T-helper 17 cell (primary cell): ENCODE measurements around the gene TMEM132D. TPM values are rescaled to one million over a fixed set of nuclear protein-coding genes. Genes with fewer than 3 reads are reported as not detected.

Experiments
- ATAC-seq: fragments of 150-1000 bp; cut with Tn5 transposase; 2 replicates; pipeline ENCODE4 v1.10.0; 2021; ENCODE audit warnings: mild to moderate bottlenecking, moderate library complexity
- DNase-seq, 3 donors: peaks; one replicate each; pipeline versions ENCODE4 v3.0.0 to v3.0.0-alpha.2; 2020 to 2021
- H3K9me3 ChIP-seq: one replicate; pipeline ENCODE4 v1.7.0; 2013; ENCODE audit warnings: low read length, mild to moderate bottlenecking; ENCODE audit not compliant: control insufficient read depth, poor library complexity, severe bottlenecking
- H3K27ac Mint-ChIP-seq: one replicate; pipeline ENCODE4 v1.8.0; 2022; ENCODE audit warnings: mild to moderate bottlenecking, moderate library complexity, mixed read lengths
- H3K27me3 Mint-ChIP-seq: one replicate; pipeline ENCODE4 v1.8.0; 2022; ENCODE audit warnings: mixed read lengths
- H3K36me3 Mint-ChIP-seq: one replicate; pipeline ENCODE4 v1.8.0; 2022; ENCODE audit warnings: low read depth, mixed read lengths
- H3K4me1 Mint-ChIP-seq: one replicate; pipeline ENCODE4 v1.8.0; 2022; ENCODE audit warnings: mild to moderate bottlenecking, mixed read lengths
- H3K4me3 Mint-ChIP-seq: one replicate; pipeline ENCODE4 v1.8.0; 2022; ENCODE audit warnings: mild to moderate bottlenecking, moderate library complexity, mixed read lengths
- total RNA-seq, 4 donors: library from RNA in 2 of 4; stranded (reverse) in 2 of 4; gene quantifications; one replicate each; pipeline ENCODE4 v1.2.3 and lab custom pipeline; 2022 to 2026

The TMEM132D gene
- total RNA-seq, 2 donors from 2014 or later, result not detected

- no peaks in the 10 kb centered on the region for H3K27me3 Mint-ChIP-seq
- H3K4me1 Mint-ChIP-seq, result no peaks in the 10 kb centered on the region
- H3K4me3 Mint-ChIP-seq, result no peak overlapping the region
- DNase-seq (no peak), ATAC-seq (no peak)
- H3K27ac Mint-ChIP-seq, result no peak overlapping the region
- no peaks in the 10 kb centered on the region for H3K9me3 ChIP-seq
- H3K36me3 Mint-ChIP-seq, result no peaks in the 10 kb centered on the region
Observed at GRCh38 chr12:129483111-129483893, 420.5 kb downstream of the TMEM132D start.

- no peaks in the 10 kb centered on the region for H3K27me3 Mint-ChIP-seq
- no peak overlapping the region for H3K4me3 Mint-ChIP-seq
- no peaks in the 10 kb centered on the region for H3K36me3 Mint-ChIP-seq
- H3K27ac Mint-ChIP-seq, result no peak overlapping the region
- H3K4me1 Mint-ChIP-seq, result no peaks in the 10 kb centered on the region
- H3K9me3 ChIP-seq, result no peaks in the 10 kb centered on the region
- DNase-seq (no peak), ATAC-seq (no peak)
Observed at GRCh38 chr12:129481921-129482320, 421.9 kb downstream of the TMEM132D start.

- H3K4me3 Mint-ChIP-seq, result no peak overlapping the region
- no peaks in the 10 kb centered on the region for H3K9me3 ChIP-seq
- no peaks in the 10 kb centered on the region for H3K4me1 Mint-ChIP-seq
- no peaks in the 10 kb centered on the region for H3K36me3 Mint-ChIP-seq
- H3K27ac Mint-ChIP-seq, result no peak overlapping the region
- ATAC-seq, result no peak
- no peaks in the 10 kb centered on the region for H3K27me3 Mint-ChIP-seq
- DNase-seq, result no peak
Observed at GRCh38 chr12:129470196-129470595, 433.6 kb downstream of the TMEM132D start.

- Mint-ChIP-seq H3K27ac (no peak overlapping the region), H3K4me1 (no peaks in the 10 kb centered on the region)
- ATAC-seq, result no peak
Observed at GRCh38 chr12:129467726-129468125, 436.1 kb downstream of the TMEM132D start.

GRCh38 chr12:129467289-129467688 lies 436.5 kb downstream of the TMEM132D start:
- Mint-ChIP-seq H3K4me3 (no peak overlapping the region), H3K4me1 (no peaks in the 10 kb centered on the region), H3K27ac (no peak overlapping the region), H3K36me3 (no peaks in the 10 kb centered on the region), H3K27me3 (no peaks in the 10 kb centered on the region)
- DNase-seq, result no peak
- H3K9me3 ChIP-seq, result no peaks in the 10 kb centered on the region
- ATAC-seq, result no peak

More at GRCh38 chr12:129467726-129468125, 436.1 kb downstream of the TMEM132D start:
- Mint-ChIP-seq H3K4me3 (no peak overlapping the region), H3K36me3 (no peaks in the 10 kb centered on the region), H3K27me3 (no peaks in the 10 kb centered on the region)
- DNase-seq, result no peak
- H3K9me3 ChIP-seq, result no peaks in the 10 kb centered on the region

- no peak overlapping the region for H3K27ac Mint-ChIP-seq
Observed at GRCh38 chr12:129466499-129466898, 437.3 kb downstream of the TMEM132D start.

GRCh38 chr12:129459886-129460285 lies 443.9 kb downstream of the TMEM132D start:
- no peak for ATAC-seq
- H3K4me3 Mint-ChIP-seq, result no peak overlapping the region
- no peak for DNase-seq
- H3K27ac Mint-ChIP-seq, result no peak overlapping the region
- H3K27me3 Mint-ChIP-seq, result no peaks in the 10 kb centered on the region
- no peaks in the 10 kb centered on the region for H3K36me3 Mint-ChIP-seq
- peaks cover 3% of the 10 kb centered on the region for H3K9me3 ChIP-seq
- H3K4me1 Mint-ChIP-seq, result no peaks in the 10 kb centered on the region

More at GRCh38 chr12:129466499-129466898, 437.3 kb downstream of the TMEM132D start:
- DNase-seq (no peak), ATAC-seq (no peak)
- no peaks in the 10 kb centered on the region for H3K9me3 ChIP-seq
- no peaks in the 10 kb centered on the region for H3K27me3 Mint-ChIP-seq
- H3K4me3 Mint-ChIP-seq, result no peak overlapping the region
- H3K4me1 Mint-ChIP-seq, result no peaks in the 10 kb centered on the region
- H3K36me3 Mint-ChIP-seq, result no peaks in the 10 kb centered on the region

- Mint-ChIP-seq H3K36me3 (no peaks in the 10 kb centered on the region), H3K4me1 (no peaks in the 10 kb centered on the region), H3K27me3 (no peaks in the 10 kb centered on the region), H3K27ac (no peak overlapping the region), H3K4me3 (no peak overlapping the region)
- no peaks in the 10 kb centered on the region for H3K9me3 ChIP-seq
- ATAC-seq, result no peak
- DNase-seq, result no peak
Observed at GRCh38 chr12:129446696-129447095, 457.1 kb downstream of the TMEM132D start.

- no peak for DNase-seq
- H3K27me3 Mint-ChIP-seq, result no peaks in the 10 kb centered on the region
- H3K36me3 Mint-ChIP-seq, result no peaks in the 10 kb centered on the region
- no peaks in the 10 kb centered on the region for H3K9me3 ChIP-seq
- ATAC-seq, result no peak
- no peak overlapping the region for H3K27ac Mint-ChIP-seq
- no peaks in the 10 kb centered on the region for H3K4me1 Mint-ChIP-seq
- no peak overlapping the region for H3K4me3 Mint-ChIP-seq
Observed at GRCh38 chr12:129440278-129440677, 463.5 kb downstream of the TMEM132D start.

GRCh38 chr12:129434790-129435189 lies 469.0 kb downstream of the TMEM132D start:
- no peaks in the 10 kb centered on the region for H3K9me3 ChIP-seq
- DNase-seq (no peak), ATAC-seq (no peak)
- H3K27ac Mint-ChIP-seq, result no peak overlapping the region
- no peaks in the 10 kb centered on the region for H3K27me3 Mint-ChIP-seq
- no peaks in the 10 kb centered on the region for H3K36me3 Mint-ChIP-seq
- no peak overlapping the region for H3K4me3 Mint-ChIP-seq
- H3K4me1 Mint-ChIP-seq, result no peaks in the 10 kb centered on the region

GRCh38 chr12:129428240-129428936 lies 475.4 kb downstream of the TMEM132D start:
- DNase-seq (no peak), ATAC-seq (no peak)
- Mint-ChIP-seq H3K27me3 (no peaks in the 10 kb centered on the region), H3K4me3 (no peak overlapping the region), H3K36me3 (no peaks in the 10 kb centered on the region), H3K4me1 (no peaks in the 10 kb centered on the region), H3K27ac (no peak overlapping the region)
- H3K9me3 ChIP-seq, result no peaks in the 10 kb centered on the region

- no peak for ATAC-seq
- H3K4me1 Mint-ChIP-seq, result no peaks in the 10 kb centered on the region
- H3K36me3 Mint-ChIP-seq, result no peaks in the 10 kb centered on the region
- H3K27ac Mint-ChIP-seq, result no peak overlapping the region
- DNase-seq, result no peak
- no peak overlapping the region for H3K4me3 Mint-ChIP-seq
- no peaks in the 10 kb centered on the region for H3K9me3 ChIP-seq
- no peaks in the 10 kb centered on the region for H3K27me3 Mint-ChIP-seq
Observed at GRCh38 chr12:129423041-129423580, 480.7 kb downstream of the TMEM132D start.

- no peak overlapping the region for H3K27ac Mint-ChIP-seq
- DNase-seq (no peak), ATAC-seq (no peak)
Observed at GRCh38 chr12:129413295-129413694, 490.5 kb downstream of the TMEM132D start.

More at GRCh38 chr12:129413295-129413694, 490.5 kb downstream of the TMEM132D start:
- no peak overlapping the region for H3K4me3 Mint-ChIP-seq
- no peaks in the 10 kb centered on the region for H3K36me3 Mint-ChIP-seq
- H3K9me3 ChIP-seq, result no peaks in the 10 kb centered on the region
- H3K4me1 Mint-ChIP-seq, result no peaks in the 10 kb centered on the region
- H3K27me3 Mint-ChIP-seq, result no peaks in the 10 kb centered on the region
